ENCODE data around the gene TRANK1.
"Not testable (repeated sequence)": the region's sequence is repeated elsewhere in the genome, so short reads cannot be mapped to it uniquely, and the experiment has no call there.

The TRANK1 gene

GRCh38 chr3:36947814-36948213 lies 3.0 kb upstream of the TRANK1 start:
- H3K27ac Mint-ChIP-seq (ENCODE audit: low read depth); H3K27me3 Mint-ChIP-seq; H3K4me1 Mint-ChIP-seq; ATAC-seq (replicated peaks; ENCODE audit: extremely low read depth, poor library complexity, severe bottlenecking); H3K9me3 Mint-ChIP-seq; DNase-seq (ENCODE audit: low spot score in 2 of 2); H3K4me3 Mint-ChIP-seq; H3K36me3 Mint-ChIP-seq (ENCODE audit: insufficient read depth): not testable (repeated sequence)

- Mint-ChIP-seq H3K9me3 (peaks cover 5% of the 10 kb centered on the region), H3K36me3 (ENCODE audit: insufficient read depth) (peaks cover 2% of the 10 kb centered on the region), H3K4me1 (peaks cover 16% of the 10 kb centered on the region), H3K4me3 (peak overlapping the region; percentile 75), H3K27ac (ENCODE audit: low read depth) (peak overlapping the region; percentile 51), H3K27me3 (no peaks in the 10 kb centered on the region)
- no peak for DNase-seq (ENCODE audit: low spot score in 2 of 2)
- no peak for ATAC-seq (replicated peaks; ENCODE audit: extremely low read depth, poor library complexity, severe bottlenecking)
These were observed 603 bp upstream of the TRANK1 start for GRCh38 chr3:36945333-36945980.

GRCh38 chr3:36944012-36944640 lies 728 bp downstream of the TRANK1 start:
- H3K36me3 Mint-ChIP-seq (ENCODE audit: insufficient read depth) = peaks cover 2% of the 10 kb centered on the region
- H3K27me3 Mint-ChIP-seq = no peaks in the 10 kb centered on the region
- peaks cover 20% of the 10 kb centered on the region for H3K4me1 Mint-ChIP-seq
- H3K4me3 Mint-ChIP-seq = peak overlapping the region; percentile 75
- H3K9me3 Mint-ChIP-seq = peaks cover 5% of the 10 kb centered on the region
- peak overlapping the region; percentile 46 for H3K27ac Mint-ChIP-seq (ENCODE audit: low read depth)
- DNase-seq (ENCODE audit: low spot score in 2 of 2) (peak in 1 of 2 donors; percentile 21), ATAC-seq (replicated peaks; ENCODE audit: extremely low read depth, poor library complexity, severe bottlenecking) (peak; percentile 18)

GRCh38 chr3:36943601-36944000 lies 1.3 kb downstream of the TRANK1 start:
- ATAC-seq (replicated peaks; ENCODE audit: extremely low read depth, poor library complexity, severe bottlenecking) (no peak), DNase-seq (ENCODE audit: low spot score in 2 of 2) (no peak)
- H3K27me3 Mint-ChIP-seq = no peaks in the 10 kb centered on the region
- H3K27ac Mint-ChIP-seq (ENCODE audit: low read depth) = peak overlapping the region; percentile 46
- peak overlapping the region; percentile 75 for H3K4me3 Mint-ChIP-seq
- peaks cover 22% of the 10 kb centered on the region for H3K4me1 Mint-ChIP-seq
- H3K9me3 Mint-ChIP-seq = peaks cover 5% of the 10 kb centered on the region
- peaks cover 3% of the 10 kb centered on the region for H3K36me3 Mint-ChIP-seq (ENCODE audit: insufficient read depth)

- no peak overlapping the region for H3K27ac Mint-ChIP-seq (ENCODE audit: low read depth)
- no peaks in the 10 kb centered on the region for H3K27me3 Mint-ChIP-seq
- H3K4me1 Mint-ChIP-seq = peaks cover 22% of the 10 kb centered on the region
- H3K4me3 Mint-ChIP-seq = no peak overlapping the region
- H3K9me3 Mint-ChIP-seq = peaks cover 3% of the 10 kb centered on the region
- DNase-seq (ENCODE audit: low spot score in 2 of 2) (no peak), ATAC-seq (replicated peaks; ENCODE audit: extremely low read depth, poor library complexity, severe bottlenecking) (no peak)
- H3K36me3 Mint-ChIP-seq (ENCODE audit: insufficient read depth) = peaks cover 4% of the 10 kb centered on the region
These were observed 2.1 kb downstream of the TRANK1 start for GRCh38 chr3:36942638-36943248.

- H3K36me3 Mint-ChIP-seq (ENCODE audit: insufficient read depth) = peaks cover 4% of the 10 kb centered on the region
- peaks cover 22% of the 10 kb centered on the region for H3K4me1 Mint-ChIP-seq
- no peak overlapping the region for H3K4me3 Mint-ChIP-seq
- no peak overlapping the region for H3K27ac Mint-ChIP-seq (ENCODE audit: low read depth)
- no peaks in the 10 kb centered on the region for H3K9me3 Mint-ChIP-seq
- ATAC-seq (replicated peaks; ENCODE audit: extremely low read depth, poor library complexity, severe bottlenecking) (no peak), DNase-seq (ENCODE audit: low spot score in 2 of 2) (no peak)
- H3K27me3 Mint-ChIP-seq = no peaks in the 10 kb centered on the region
These were observed 3.2 kb downstream of the TRANK1 start for GRCh38 chr3:36941658-36942057.

GRCh38 chr3:36941162-36941561 lies 3.7 kb downstream of the TRANK1 start:
- H3K36me3 Mint-ChIP-seq (ENCODE audit: insufficient read depth) = peaks cover 4% of the 10 kb centered on the region
- H3K4me3 Mint-ChIP-seq = no peak overlapping the region
- DNase-seq (ENCODE audit: low spot score in 2 of 2) = no peak
- no peaks in the 10 kb centered on the region for H3K27me3 Mint-ChIP-seq
- H3K9me3 Mint-ChIP-seq = no peaks in the 10 kb centered on the region
- no peak overlapping the region for H3K27ac Mint-ChIP-seq (ENCODE audit: low read depth)
- no peak for ATAC-seq (replicated peaks; ENCODE audit: extremely low read depth, poor library complexity, severe bottlenecking)
- H3K4me1 Mint-ChIP-seq = peaks cover 22% of the 10 kb centered on the region

GRCh38 chr3:36937492-36937891 lies 7.4 kb downstream of the TRANK1 start:
- DNase-seq (ENCODE audit: low spot score in 2 of 2) (no peak), ATAC-seq (replicated peaks; ENCODE audit: extremely low read depth, poor library complexity, severe bottlenecking) (no peak)
- no peak overlapping the region for H3K27ac Mint-ChIP-seq (ENCODE audit: low read depth)
- H3K4me3 Mint-ChIP-seq = no peak overlapping the region
- no peaks in the 10 kb centered on the region for H3K27me3 Mint-ChIP-seq
- peaks cover 7% of the 10 kb centered on the region for H3K36me3 Mint-ChIP-seq (ENCODE audit: insufficient read depth)
- H3K9me3 Mint-ChIP-seq = no peaks in the 10 kb centered on the region
- peaks cover 23% of the 10 kb centered on the region for H3K4me1 Mint-ChIP-seq

GRCh38 chr3:36933540-36934296 lies 11.1 kb downstream of the TRANK1 start:
- Mint-ChIP-seq H3K27me3 (no peaks in the 10 kb centered on the region), H3K4me1 (peaks cover 16% of the 10 kb centered on the region), H3K36me3 (ENCODE audit: insufficient read depth) (peaks cover 12% of the 10 kb centered on the region), H3K9me3 (no peaks in the 10 kb centered on the region), H3K4me3 (no peak overlapping the region), H3K27ac (ENCODE audit: low read depth) (no peak overlapping the region)
- DNase-seq (ENCODE audit: low spot score in 2 of 2) (no peak), ATAC-seq (replicated peaks; ENCODE audit: extremely low read depth, poor library complexity, severe bottlenecking) (no peak)

GRCh38 chr3:36931424-36931823 lies 13.4 kb downstream of the TRANK1 start:
- not testable (repeated sequence) for H3K27me3 Mint-ChIP-seq; ATAC-seq (replicated peaks; ENCODE audit: extremely low read depth, poor library complexity, severe bottlenecking); H3K4me3 Mint-ChIP-seq; DNase-seq (ENCODE audit: low spot score in 2 of 2); H3K9me3 Mint-ChIP-seq; H3K36me3 Mint-ChIP-seq (ENCODE audit: insufficient read depth)
- Mint-ChIP-seq H3K27ac (ENCODE audit: low read depth) (peak overlapping the region; percentile 52), H3K4me1 (peaks cover 16% of the 10 kb centered on the region)

GRCh38 chr3:36928220-36928619 lies 16.6 kb downstream of the TRANK1 start:
- no peaks in the 10 kb centered on the region for H3K27me3 Mint-ChIP-seq
- H3K27ac Mint-ChIP-seq (ENCODE audit: low read depth) = no peak overlapping the region
- peaks cover 14% of the 10 kb centered on the region for H3K4me1 Mint-ChIP-seq
- H3K9me3 Mint-ChIP-seq = no peaks in the 10 kb centered on the region
- peaks cover 5% of the 10 kb centered on the region for H3K36me3 Mint-ChIP-seq (ENCODE audit: insufficient read depth)
- DNase-seq (ENCODE audit: low spot score in 2 of 2) (no peak), ATAC-seq (replicated peaks; ENCODE audit: extremely low read depth, poor library complexity, severe bottlenecking) (no peak)
- no peak overlapping the region for H3K4me3 Mint-ChIP-seq

GRCh38 chr3:36926292-36926897 lies 18.5 kb downstream of the TRANK1 start:
- H3K9me3 Mint-ChIP-seq = peaks cover under 1% of the 10 kb centered on the region
- peaks cover 3% of the 10 kb centered on the region for H3K36me3 Mint-ChIP-seq (ENCODE audit: insufficient read depth)
- ATAC-seq (replicated peaks; ENCODE audit: extremely low read depth, poor library complexity, severe bottlenecking) (no peak), DNase-seq (ENCODE audit: low spot score in 2 of 2) (no peak)
- no peaks in the 10 kb centered on the region for H3K27me3 Mint-ChIP-seq
- H3K4me3 Mint-ChIP-seq = no peak overlapping the region
- no peak overlapping the region for H3K27ac Mint-ChIP-seq (ENCODE audit: low read depth)
- peaks cover 16% of the 10 kb centered on the region for H3K4me1 Mint-ChIP-seq
